ENCODE data around the gene FCHSD2.

Gene FCHSD2

GRCh38 chr11:73177380-73177777, 35.3 kb upstream of the FCHSD2 start:
- TF ChIP-seq REST (IDR thresholded peaks at IDR 0.05; ENCODE audit: insufficient read depth in 1 of 2, low read depth in 2 of 2, low read length in 2 of 2) (no peak), TAF1 (IDR thresholded peaks at IDR 0.05; ENCODE audit: borderline replicate concordance, insufficient read depth, low read length) (no peak), SIN3A (IDR thresholded peaks at IDR 0.05; ENCODE audit: borderline replicate concordance, insufficient read depth, low read length) (no peak), FOXP2 (optimal IDR thresholded peaks at IDR 0.05; ENCODE audit: borderline replicate concordance, extremely low read depth, extremely low read length, insufficient read depth) (no peak), POLR2AphosphoS5 (IDR thresholded peaks at IDR 0.05; ENCODE audit: low read depth, low read length) (no peak)

- TF ChIP-seq REST (IDR thresholded peaks at IDR 0.05; ENCODE audit: insufficient read depth in 1 of 2, low read depth in 2 of 2, low read length in 2 of 2) = no peak
- TF ChIP-seq SIN3A (IDR thresholded peaks at IDR 0.05; ENCODE audit: borderline replicate concordance, insufficient read depth, low read length) = no peak
- TF ChIP-seq POLR2AphosphoS5 (IDR thresholded peaks at IDR 0.05; ENCODE audit: low read depth, low read length) = no peak
- no peak for TF ChIP-seq TAF1 (IDR thresholded peaks at IDR 0.05; ENCODE audit: borderline replicate concordance, insufficient read depth, low read length)
- no peak for TF ChIP-seq FOXP2 (optimal IDR thresholded peaks at IDR 0.05; ENCODE audit: borderline replicate concordance, extremely low read depth, extremely low read length, insufficient read depth)
These were observed 34.7 kb upstream of the FCHSD2 start for GRCh38 chr11:73176874-73177155.

- TF ChIP-seq SIN3A (IDR thresholded peaks at IDR 0.05; ENCODE audit: borderline replicate concordance, insufficient read depth, low read length) (no peak), TAF1 (IDR thresholded peaks at IDR 0.05; ENCODE audit: borderline replicate concordance, insufficient read depth, low read length) (no peak), REST (IDR thresholded peaks at IDR 0.05; ENCODE audit: insufficient read depth in 1 of 2, low read depth in 2 of 2, low read length in 2 of 2) (no peak), FOXP2 (optimal IDR thresholded peaks at IDR 0.05; ENCODE audit: borderline replicate concordance, extremely low read depth, extremely low read length, insufficient read depth) (no peak), POLR2AphosphoS5 (IDR thresholded peaks at IDR 0.05; ENCODE audit: low read depth, low read length) (no peak)
These were observed 34.2 kb upstream of the FCHSD2 start for GRCh38 chr11:73176145-73176873.

GRCh38 chr11:73175551-73176144, 33.5 kb upstream of the FCHSD2 start:
- TF ChIP-seq REST (IDR thresholded peaks at IDR 0.05; ENCODE audit: insufficient read depth in 1 of 2, low read depth in 2 of 2, low read length in 2 of 2) (no peak), TAF1 (IDR thresholded peaks at IDR 0.05; ENCODE audit: borderline replicate concordance, insufficient read depth, low read length) (no peak), POLR2AphosphoS5 (IDR thresholded peaks at IDR 0.05; ENCODE audit: low read depth, low read length) (no peak), SIN3A (IDR thresholded peaks at IDR 0.05; ENCODE audit: borderline replicate concordance, insufficient read depth, low read length) (no peak), FOXP2 (optimal IDR thresholded peaks at IDR 0.05; ENCODE audit: borderline replicate concordance, extremely low read depth, extremely low read length, insufficient read depth) (no peak)

All from PFSK-1 (cell line).